Stimulated activated CD8-positive, alpha-beta memory T cell treated with anti-CD3 and anti-CD28 coated beads, Interleukin-7, amount 100 ng/mL, for 4 hours (primary cell): ENCODE results near the gene POLE2.
A peak's percentile ranks its signal among the peaks of the same experiment; 100 is the strongest.
"Not testable (repeated sequence)": the region's sequence is repeated elsewhere in the genome, so short reads cannot be mapped to it uniquely, and the experiment has no call there.

Source experiments
- DNase-seq, 2 donors: peaks; one replicate each; pipeline ENCODE4 v3.0.0-alpha.2; 2020; ENCODE audit warnings: low read depth in 2 of 2

The POLE2 gene, protein sequence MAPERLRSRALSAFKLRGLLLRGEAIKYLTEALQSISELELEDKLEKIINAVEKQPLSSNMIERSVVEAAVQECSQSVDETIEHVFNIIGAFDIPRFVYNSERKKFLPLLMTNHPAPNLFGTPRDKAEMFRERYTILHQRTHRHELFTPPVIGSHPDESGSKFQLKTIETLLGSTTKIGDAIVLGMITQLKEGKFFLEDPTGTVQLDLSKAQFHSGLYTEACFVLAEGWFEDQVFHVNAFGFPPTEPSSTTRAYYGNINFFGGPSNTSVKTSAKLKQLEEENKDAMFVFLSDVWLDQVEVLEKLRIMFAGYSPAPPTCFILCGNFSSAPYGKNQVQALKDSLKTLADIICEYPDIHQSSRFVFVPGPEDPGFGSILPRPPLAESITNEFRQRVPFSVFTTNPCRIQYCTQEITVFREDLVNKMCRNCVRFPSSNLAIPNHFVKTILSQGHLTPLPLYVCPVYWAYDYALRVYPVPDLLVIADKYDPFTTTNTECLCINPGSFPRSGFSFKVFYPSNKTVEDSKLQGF

DNA sequence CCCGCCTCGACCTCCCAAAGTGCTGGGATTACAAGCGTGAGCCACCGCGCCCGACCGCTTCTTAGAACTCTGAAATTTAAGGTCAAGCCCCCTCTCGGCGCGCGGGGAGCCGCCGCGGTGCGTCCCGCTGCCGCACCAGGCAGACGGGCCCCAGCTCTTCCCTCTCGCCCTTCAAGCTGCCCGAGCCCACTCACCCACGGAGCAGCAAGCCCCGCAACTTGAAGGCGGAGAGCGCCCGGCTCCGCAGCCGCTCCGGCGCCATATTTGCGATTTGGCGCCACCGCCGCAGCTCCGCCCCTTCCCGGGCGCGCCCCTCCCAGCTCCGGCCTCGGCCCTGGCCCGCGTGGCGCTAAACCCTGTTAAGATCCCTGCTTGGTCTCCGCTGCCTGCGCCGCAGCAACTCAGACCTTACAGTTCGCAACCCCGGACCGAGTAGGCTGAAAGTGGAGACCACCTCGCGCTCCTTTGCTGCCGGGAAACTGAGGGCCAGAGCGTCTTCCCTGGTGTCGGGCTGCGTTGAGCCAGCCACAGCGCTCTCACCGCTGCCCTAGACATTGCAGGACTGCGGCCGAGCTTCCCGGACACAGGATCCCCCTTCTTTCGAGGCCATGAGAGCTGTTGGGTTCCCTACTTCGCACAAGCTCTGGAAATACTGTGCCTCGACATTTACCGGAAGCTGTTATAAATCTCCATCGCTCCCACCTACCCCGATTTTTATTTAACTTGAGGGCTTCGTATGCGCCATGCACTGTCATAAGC is at the start of gene POLE2:
Gene POLE2, minus strand, starts transcription at position 273 of the 759 bp plus-strand sequence. Its CDS starts 11 bp downstream, at position 262.
- DNase-seq: peak; percentile 41 to 71

- DNase-seq: not testable (repeated sequence)
Observed at GRCh38 chr14:49735669-49736068, 47.7 kb upstream of the POLE2 start.

- no peak for DNase-seq
Observed at GRCh38 chr14:49733836-49734235, 45.8 kb upstream of the POLE2 start.

DNA sequence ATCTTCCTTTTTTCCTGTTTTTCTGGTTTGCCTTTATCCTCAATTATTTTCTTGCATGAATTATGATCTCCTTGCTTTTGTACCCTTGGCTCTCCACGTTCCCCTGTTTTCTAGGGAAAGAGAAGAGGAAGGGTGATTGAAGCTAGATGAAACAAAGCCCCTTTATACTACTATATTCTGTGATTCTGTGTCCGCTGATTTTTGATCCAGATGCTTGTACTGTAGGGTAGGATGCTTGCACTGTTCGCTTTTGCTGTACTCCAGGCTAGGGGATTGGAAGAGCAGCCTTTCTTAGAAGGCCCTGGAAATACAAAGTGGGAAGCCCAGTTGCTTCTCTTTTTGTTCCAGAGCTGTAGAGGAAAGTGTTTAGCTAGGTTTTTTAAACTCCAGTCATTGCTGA is 44.9 kb upstream of the POLE2 start:
- DNase-seq: no peak

DNA sequence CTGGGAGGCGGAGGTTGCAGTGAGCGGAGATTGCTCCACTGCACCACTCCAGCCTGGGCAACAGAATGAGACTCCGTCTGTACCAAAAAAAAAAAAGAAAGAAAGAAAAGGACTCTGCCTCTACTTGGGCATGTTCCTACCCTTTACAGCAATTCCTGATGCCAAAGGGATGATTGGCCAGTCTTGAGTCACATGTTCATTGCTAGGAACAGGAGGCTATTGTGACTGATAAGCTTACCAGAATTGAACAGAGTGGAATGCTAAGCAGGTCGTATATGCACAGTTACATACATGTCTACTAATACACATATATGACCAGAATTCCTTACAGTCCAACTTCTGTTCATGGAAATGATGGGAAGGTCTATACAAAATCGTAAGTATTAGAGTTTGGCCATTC is 39.2 kb upstream of the POLE2 start:
- no peak for DNase-seq

DNA sequence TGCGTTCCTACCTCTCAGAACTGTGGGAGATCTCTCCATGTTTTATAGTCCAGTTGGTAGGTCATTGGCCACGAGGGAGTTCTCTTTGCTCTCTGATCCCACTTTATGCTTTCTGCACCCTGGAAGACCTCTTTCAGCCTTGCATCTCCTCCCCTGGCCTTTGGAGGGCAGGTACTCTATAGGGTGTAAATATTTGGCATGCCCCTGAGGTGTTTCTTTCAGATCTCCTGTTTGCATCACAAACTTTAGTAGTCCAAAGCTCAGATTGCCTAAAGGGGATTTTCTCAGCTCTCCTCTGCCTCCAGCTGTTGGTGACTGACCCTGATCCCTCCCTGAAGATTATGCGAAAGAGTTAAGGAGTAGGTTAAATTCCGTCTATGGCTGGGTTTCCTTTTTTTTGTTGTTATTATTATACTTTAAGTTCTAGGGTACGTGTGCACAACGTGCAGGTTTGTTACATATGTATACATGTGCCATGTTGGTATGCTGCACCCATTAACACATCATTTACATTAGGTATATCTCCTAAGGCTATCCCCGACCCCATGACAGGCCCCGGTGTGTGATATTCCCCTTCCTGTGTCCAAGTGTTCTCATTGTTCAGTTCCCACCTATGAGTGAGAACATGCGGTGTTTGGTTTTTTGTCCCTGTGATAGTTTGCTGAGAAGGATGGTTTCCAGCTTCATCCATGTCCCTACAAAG is 33.9 kb upstream of the POLE2 start:
- DNase-seq: not testable (repeated sequence)

GRCh38 chr14:49720744-49721143 is 32.7 kb upstream of the POLE2 start:
- DNase-seq: no peak

DNA sequence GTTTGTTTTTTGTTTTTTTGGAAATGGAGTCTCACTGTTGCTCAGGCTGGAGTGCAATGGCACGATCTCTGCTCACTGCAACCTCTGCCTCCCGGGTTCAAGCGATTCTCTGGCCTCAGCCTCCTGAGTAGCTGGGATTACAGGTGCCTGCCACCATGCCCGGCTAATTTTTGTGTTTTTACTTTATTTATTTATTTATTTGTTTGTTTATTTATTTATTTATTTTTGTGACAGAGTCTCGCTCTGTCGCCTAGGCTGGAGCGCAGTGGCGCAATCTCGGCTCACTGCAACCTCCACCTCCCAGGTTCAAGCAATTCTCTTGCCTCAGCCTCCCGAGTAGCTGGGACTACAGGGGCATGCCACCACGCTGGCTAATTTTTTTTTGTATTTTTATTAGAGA is 23.0 kb upstream of the POLE2 start:
- not testable (repeated sequence) for DNase-seq

DNA sequence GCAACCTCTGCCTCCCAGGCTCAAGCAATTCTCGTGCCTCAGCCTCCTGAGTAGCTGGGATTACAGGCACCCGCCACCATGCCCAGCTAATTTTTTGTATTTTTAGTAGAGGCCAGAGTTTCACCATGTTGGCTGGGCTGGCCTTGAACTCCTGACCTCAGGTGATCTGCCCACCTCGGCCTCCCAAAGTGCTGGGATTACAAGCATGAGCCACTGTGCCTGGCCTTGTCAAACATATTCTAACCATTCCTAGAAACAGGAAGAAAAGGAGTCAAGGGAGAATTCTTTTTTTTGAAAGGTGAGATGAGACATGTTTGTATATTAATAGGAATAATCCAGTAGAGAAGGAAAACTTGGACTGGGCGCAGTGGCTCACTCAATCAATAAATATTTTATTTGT is 16.5 kb upstream of the POLE2 start:
- DNase-seq: not testable (repeated sequence)

- DNase-seq: no peak
Observed at GRCh38 chr14:49703965-49704364, 16.0 kb upstream of the POLE2 start.

DNA sequence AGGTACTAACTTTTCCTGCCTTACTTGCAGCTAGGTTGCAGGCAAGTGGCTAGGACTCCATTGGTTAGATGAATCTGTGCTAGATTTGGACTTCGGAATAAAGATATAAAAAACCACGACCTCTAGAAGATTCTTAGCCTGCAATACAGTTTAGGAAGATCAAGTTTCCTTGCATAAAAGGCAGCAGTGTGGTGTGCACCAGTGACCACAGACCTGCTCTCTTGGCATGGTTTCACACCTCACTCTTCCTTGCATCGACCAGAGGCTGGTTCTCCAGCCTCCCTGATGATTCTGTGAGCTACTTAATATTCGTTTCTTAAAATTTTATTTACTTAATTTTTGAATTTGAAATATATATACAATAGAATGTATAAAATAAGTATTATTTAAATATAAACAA is 14.7 kb upstream of the POLE2 start:
- no peak for DNase-seq

GRCh38 chr14:49693735-49694124 is 5.7 kb upstream of the POLE2 start:
- DNase-seq: not testable (repeated sequence)

DNA sequence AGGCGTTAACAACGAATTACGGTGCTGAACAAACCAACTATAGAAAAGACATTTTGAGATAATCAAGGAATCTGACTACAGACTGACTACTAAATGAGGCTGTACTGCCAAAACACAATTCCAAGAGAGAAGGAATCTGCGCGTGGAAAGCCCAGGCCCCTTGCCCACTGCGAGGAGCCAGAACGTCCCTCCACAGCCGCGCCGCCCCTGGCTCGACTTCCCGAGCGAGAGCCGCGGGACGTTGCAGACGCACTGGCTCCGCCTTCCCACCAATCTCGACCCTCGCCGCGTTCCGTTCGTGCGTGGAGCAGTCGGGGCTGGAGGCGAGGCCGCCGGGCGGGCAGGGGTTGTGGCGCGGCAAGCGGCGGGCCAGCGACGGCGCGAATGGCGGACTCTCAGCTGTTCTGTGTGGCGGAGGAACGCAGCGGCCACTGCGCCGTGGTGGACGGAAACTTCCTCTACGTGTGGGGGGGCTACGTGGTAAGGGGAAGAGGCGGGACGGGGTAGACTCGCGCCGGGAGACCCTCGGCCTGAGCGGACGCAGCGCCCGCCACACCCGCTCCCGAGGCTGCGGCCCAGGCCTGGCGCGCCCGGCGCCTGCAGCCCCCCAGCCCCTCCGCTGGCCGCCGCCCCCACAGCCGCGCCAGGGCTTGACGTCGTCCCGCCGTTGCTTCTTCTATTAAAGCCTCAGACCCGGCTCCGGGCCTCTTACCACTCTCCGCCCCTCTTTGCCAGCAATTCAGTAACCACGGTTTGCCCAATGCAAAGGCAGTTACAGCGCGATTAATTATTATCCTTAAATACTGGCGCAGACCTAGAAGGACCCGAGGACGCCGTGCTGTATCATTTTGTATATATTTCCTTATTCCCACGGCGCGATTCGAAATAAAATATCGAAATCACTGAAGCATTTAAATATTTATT is 5.1 kb upstream of the POLE2 start, which contains the start of gene KLHDC1:
Gene KLHDC1, plus strand, starts transcription at position 310 of the 924 bp plus-strand sequence. Its CDS starts 75 bp downstream, at position 385.
- peak; percentile 56 to 74 for DNase-seq

- no peak for DNase-seq
Observed at GRCh38 chr14:49692193-49692757, 4.3 kb upstream of the POLE2 start.

DNA sequence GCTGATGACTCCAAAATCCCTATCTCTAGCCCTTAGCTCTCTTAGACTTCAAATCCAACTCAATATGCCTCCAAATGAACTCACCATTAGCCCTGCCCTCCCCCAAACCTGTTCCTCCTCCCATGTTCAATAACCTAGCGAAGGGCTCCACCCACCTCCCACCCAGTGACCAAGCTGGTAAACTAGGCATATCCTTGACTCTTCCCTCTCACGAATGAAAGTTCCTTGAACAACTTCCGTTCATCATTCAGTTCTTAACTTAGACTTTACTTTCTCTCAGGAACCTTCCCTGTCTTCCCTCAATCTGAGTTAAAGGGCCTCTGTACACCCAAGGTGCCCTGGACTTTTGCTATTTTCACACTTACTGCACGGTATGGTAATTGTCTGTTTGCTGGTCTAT is 3.0 kb upstream of the POLE2 start:
- no peak for DNase-seq

- no peak for DNase-seq
Observed at GRCh38 chr14:49688701-49689030, 652 bp upstream of the POLE2 start.

- no peak for DNase-seq
Observed at GRCh38 chr14:49686425-49686824, 1.6 kb downstream of the POLE2 start.

- no peak for DNase-seq
Observed at GRCh38 chr14:49679271-49679670, 8.7 kb downstream of the POLE2 start.

DNA sequence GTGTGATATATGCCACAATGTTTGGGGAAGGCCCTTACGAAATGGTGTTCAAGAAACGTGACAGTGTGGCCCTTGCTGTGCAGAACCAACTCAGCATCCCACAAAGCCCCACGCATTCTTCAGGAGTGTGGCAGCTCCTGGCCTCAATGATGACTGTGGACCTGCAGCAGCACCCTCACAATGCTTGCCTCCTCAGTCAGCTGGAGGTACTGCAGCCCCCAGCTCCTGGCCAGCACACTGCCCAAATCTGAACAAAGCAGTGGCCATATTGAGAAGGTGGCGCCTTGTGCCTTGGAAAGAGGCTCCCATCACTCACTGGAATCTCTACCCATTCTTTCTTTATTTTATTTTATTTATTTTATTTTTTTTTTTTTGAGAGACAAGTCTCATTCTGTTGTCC is 10.4 kb downstream of the POLE2 start:
- DNase-seq: no peak

- no peak for DNase-seq
Observed at GRCh38 chr14:49673586-49673985, 14.4 kb downstream of the POLE2 start.

DNA sequence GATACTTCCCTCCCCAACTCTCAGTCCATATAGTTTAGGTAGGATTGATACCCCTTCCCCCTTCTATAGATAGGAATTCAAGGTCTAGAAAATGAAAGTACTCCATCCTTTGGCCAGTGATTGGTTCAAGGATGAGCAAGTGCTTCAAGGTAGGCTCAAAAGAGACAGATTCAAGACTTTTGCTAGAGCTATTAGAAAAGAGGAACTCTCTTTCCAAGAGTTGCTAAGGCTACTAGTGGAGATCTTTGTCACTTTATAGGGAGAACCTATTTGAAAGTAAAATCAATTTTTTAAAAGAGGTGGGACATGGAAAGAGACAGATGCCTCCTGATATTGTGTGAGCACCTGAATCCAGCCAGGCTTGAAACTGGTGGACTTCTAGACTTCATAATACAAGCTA is 17.5 kb downstream of the POLE2 start:
- DNase-seq: no peak
